ENCODE data around the gene SEMA6A.
"Not testable (repeated sequence)": the region's sequence is repeated elsewhere in the genome, so short reads cannot be mapped to it uniquely, and the experiment has no call there.

The SEMA6A gene

GRCh38 chr5:116546033-116546742 lies 28.4 kb downstream of the SEMA6A start:
- DNase-seq (ENCODE audit: low read depth): no peak

GRCh38 chr5:116545465-116545864 lies 29.2 kb downstream of the SEMA6A start:
- not testable (repeated sequence) for DNase-seq (ENCODE audit: low read depth)

GRCh38 chr5:116544531-116545241 lies 29.9 kb downstream of the SEMA6A start:
- no peak for DNase-seq (ENCODE audit: low read depth)

GRCh38 chr5:116543501-116543900 lies 31.1 kb downstream of the SEMA6A start:
- DNase-seq (ENCODE audit: low read depth): no peak

GRCh38 chr5:116542619-116543018 lies 32.0 kb downstream of the SEMA6A start:
- no peak for DNase-seq (ENCODE audit: low read depth)

GRCh38 chr5:116539222-116539621 lies 35.4 kb downstream of the SEMA6A start:
- DNase-seq (ENCODE audit: low read depth): no peak

GRCh38 chr5:116536316-116537083 lies 38.1 kb downstream of the SEMA6A start:
- no peak for DNase-seq (ENCODE audit: low read depth)

- no peak for DNase-seq (ENCODE audit: low read depth)
Measured at GRCh38 chr5:116534964-116535651, 39.5 kb downstream of the SEMA6A start.

- DNase-seq (ENCODE audit: low read depth): no peak
Measured at GRCh38 chr5:116532762-116533525, 41.7 kb downstream of the SEMA6A start.

GRCh38 chr5:116531635-116532034 lies 43.0 kb downstream of the SEMA6A start:
- DNase-seq (ENCODE audit: low read depth): no peak

GRCh38 chr5:116531117-116531516 lies 43.5 kb downstream of the SEMA6A start:
- DNase-seq (ENCODE audit: low read depth): no peak

GRCh38 chr5:116530276-116530675 lies 44.3 kb downstream of the SEMA6A start:
- DNase-seq (ENCODE audit: low read depth): no peak

- no peak for DNase-seq (ENCODE audit: low read depth)
Measured at GRCh38 chr5:116529615-116530014, 45.0 kb downstream of the SEMA6A start.

GRCh38 chr5:116528519-116529234 lies 45.9 kb downstream of the SEMA6A start:
- DNase-seq (ENCODE audit: low read depth): no peak

GRCh38 chr5:116527582-116527981 lies 47.0 kb downstream of the SEMA6A start:
- DNase-seq (ENCODE audit: low read depth): no peak

- no peak for DNase-seq (ENCODE audit: low read depth)
Measured at GRCh38 chr5:116525674-116526073, 48.9 kb downstream of the SEMA6A start.

GRCh38 chr5:116524966-116525365 lies 49.7 kb downstream of the SEMA6A start:
- DNase-seq (ENCODE audit: low read depth): no peak

- DNase-seq (ENCODE audit: low read depth): no peak
Measured at GRCh38 chr5:116524051-116524904, 50.3 kb downstream of the SEMA6A start.

GRCh38 chr5:116523182-116523581 lies 51.4 kb downstream of the SEMA6A start:
- not testable (repeated sequence) for DNase-seq (ENCODE audit: low read depth)
